Stimulated activated CD4-positive, alpha-beta T cell treated with anti-CD3 and anti-CD28 coated beads, TNF-alpha, amount 100 ng/mL, for 24 hours (primary cell): ENCODE data around the gene NEO1.

ENCODE experiments used
- DNase-seq, 3 experiments: peaks; one replicate each; pipeline ENCODE4 v3.0.0-alpha.2; 2020; ENCODE audit warnings: low read depth in 3 of 3

NEO1 gene

DNA sequence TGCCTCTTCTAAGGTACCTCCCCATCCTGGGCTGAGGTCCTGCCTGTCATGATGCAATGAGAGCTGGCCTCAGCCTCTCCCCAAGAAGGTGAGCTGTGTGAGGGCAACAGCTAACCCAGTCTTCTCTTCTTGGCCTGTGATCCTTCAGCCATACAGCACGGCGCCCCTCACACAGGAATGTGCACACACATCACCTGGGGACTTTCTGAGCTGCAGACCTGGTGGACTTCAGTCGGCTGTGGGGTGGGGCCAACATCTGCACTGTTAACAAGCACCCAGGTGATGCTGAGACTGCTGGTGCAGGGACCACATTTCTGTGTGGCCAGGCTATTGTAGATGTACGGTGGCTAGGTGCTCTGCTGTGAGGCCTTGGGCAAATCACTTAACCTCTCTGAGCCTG is 302.0 kb downstream of the NEO1 start:
- no peak for DNase-seq
